Endothelial cell of umbilical vein (primary cell): ENCODE data around the gene CRYBG3. TPM values are rescaled to one million over a fixed set of nuclear protein-coding genes. Genes with fewer than 3 reads are reported as not detected.

Experiments
- BruUV-seq: library from RNA; stranded (reverse); fragments of 400-500 nt; replicated peaks from 2 replicates; lab custom pipeline; 2021; lab: Mats Ljungman, UMichigan
- CTCF ChIA-PET: fragments of 300-600, 350-600 bp; sonication (Branson Sonifier 250); formaldehyde crosslinking; loops from one replicate; lab custom pipeline; 2021; ENCODE audit warnings: antibody characterized with exemption, inconsistent platforms; lab: Charles Lee
- POLR2A ChIA-PET: fragments of 300-600, 350-600 bp; sonication (Branson Sonifier 250); formaldehyde crosslinking; loops from one replicate; lab custom pipeline; 2021; ENCODE audit warnings: antibody characterized with exemption, inconsistent platforms; lab: Charles Lee
- DNase-seq: peaks from one replicate; pipeline ENCODE4 v3.0.0-alpha.2; 2011; ENCODE audit warnings: low read depth, low spot score
- FAIRE-seq: peaks from 2 replicates; lab custom pipeline; 2011; peaks lifted over from hg19 to GRCh38; lab: Jason Lieb, UNC
- H2AFZ ChIP-seq: 2 replicates; pipeline ENCODE4 v1.6.0; 2012; ENCODE audit warnings: low read depth, low read length, control low read depth, inconsistent platforms
- H3K27ac ChIP-seq: 2 replicates; pipeline ENCODE4 v1.5.1; 2011; ENCODE audit warnings: low read depth, mild to moderate bottlenecking, control low read depth, low read length, moderate library complexity; ENCODE audit not compliant: insufficient read depth
- H3K27me3 ChIP-seq, 2 experiments: 2 replicates each; pipeline versions ENCODE4 v1.6.0 to v1.6.1; 2011; ENCODE audit warnings: low read length in 2 of 2, mixed read lengths in 1 of 2; ENCODE audit not compliant: control insufficient read depth in 2 of 2, insufficient read depth in 2 of 2
- H3K36me3 ChIP-seq, 2 experiments: 2 replicates in 1 of 2; 3 replicates in 1 of 2; pipeline ENCODE4 v1.5.1; 2011; ENCODE audit warnings: low read length in 2 of 2, mild to moderate bottlenecking in 1 of 2, moderate library complexity in 1 of 2; ENCODE audit not compliant: control insufficient read depth in 2 of 2, insufficient read depth in 2 of 2; ENCODE audit errors: extremely low read depth in 1 of 2
- H3K4me1 ChIP-seq: 3 replicates; pipeline ENCODE4 v1.5.1; 2011; ENCODE audit warnings: mild to moderate bottlenecking, low read length; ENCODE audit not compliant: control insufficient read depth, insufficient read depth; ENCODE audit errors: extremely low read depth
- H3K4me2 ChIP-seq: 2 replicates; pipeline ENCODE4 v1.6.1; 2011; ENCODE audit warnings: low read length, control low read depth, mixed read lengths; ENCODE audit not compliant: insufficient read depth
- H3K4me3 ChIP-seq, 3 experiments: fragments of 200-600 bp in 1 of 3; sonication (generic), shearing (Covaris generic) in 1 of 3; replicated peaks in 1 of 3; 2 replicates each; pipeline ENCODE4 v1.5.1; 2011 to 2016; ENCODE audit warnings: control low read depth in 3 of 3, low read length in 3 of 3, mild to moderate bottlenecking in 2 of 3, inconsistent platforms in 1 of 3, low read depth in 1 of 3, moderate library complexity in 1 of 3; ENCODE audit not compliant: insufficient read depth in 1 of 3
- H3K79me2 ChIP-seq: 2 replicates; pipeline ENCODE4 v1.6.0; 2012; ENCODE audit warnings: low read length, inconsistent platforms; ENCODE audit not compliant: control insufficient read depth, insufficient read depth
- H3K9ac ChIP-seq: replicated peaks from 2 replicates; pipeline ENCODE3; 2011; ENCODE audit warnings: low read length, control low read depth; ENCODE audit not compliant: insufficient read depth; ENCODE audit errors: extremely low read depth
- H3K9me1 ChIP-seq: replicated peaks from 3 replicates; pipeline ENCODE4 v1.6.0; 2011; ENCODE audit warnings: mild to moderate bottlenecking, low read length; ENCODE audit not compliant: control insufficient read depth, insufficient read depth; ENCODE audit errors: extremely low read depth
- H3K9me3 ChIP-seq: replicated peaks from 2 replicates; pipeline ENCODE4 v1.5.1; 2012; ENCODE audit warnings: low read length, inconsistent platforms; ENCODE audit not compliant: control insufficient read depth, insufficient read depth
- H4K20me1 ChIP-seq: replicated peaks from 2 replicates; pipeline ENCODE3; 2011; ENCODE audit warnings: mild to moderate bottlenecking, low read length; ENCODE audit not compliant: control insufficient read depth, insufficient read depth; ENCODE audit errors: extremely low read depth
- EZH2 ChIP-seq: IDR thresholded peaks from 2 replicates; pipeline ENCODE4 v1.6.1; 2012; ENCODE audit warnings: borderline replicate concordance, low read depth, mild to moderate bottlenecking, moderate library complexity, low read length, inconsistent platforms; ENCODE audit not compliant: severe bottlenecking
- JUN ChIP-seq: IDR thresholded peaks from 2 replicates; pipeline ENCODE4 v1.6.1; 2011; ENCODE audit warnings: borderline replicate concordance, low read depth; ENCODE audit not compliant: insufficient read length, insufficient read depth
- MAX ChIP-seq: IDR thresholded peaks from 2 replicates; pipeline ENCODE4 v1.6.1; 2011; ENCODE audit not compliant: insufficient read depth, insufficient read length
- POLR2A ChIP-seq: IDR thresholded peaks from 2 replicates; pipeline ENCODE4 v1.6.1; 2012; ENCODE audit warnings: low read depth, mild to moderate bottlenecking, control low read depth, low read length
- POLR2AphosphoS5 ChIP-seq: IDR thresholded peaks from 2 replicates; pipeline ENCODE4 v1.6.1; 2012; ENCODE audit warnings: low read depth, mild to moderate bottlenecking, control low read depth, low read length, moderate library complexity; ENCODE audit not compliant: insufficient read depth
- dilution Hi-C: fragments of 300-500 bp; cut with MboI; formaldehyde crosslinking; loops from one replicate; pipeline ENCODE4 v1.15.0; 2019; ENCODE audit warnings: low sequenced_read_pairs; ENCODE audit not compliant: extremely low pct_ligation_motif_present
- intact Hi-C: fragments of 100-400 bp; cut with micrococcal nuclease; formaldehyde crosslinking; loops from one replicate; pipeline ENCODE4 v1.10.0; 2022
- polyA plus RNA-seq, 4 experiments: library from polyadenylated mRNA; depleted of rRNA in 3 of 4; stranded (reverse) in 3 of 4; unstranded in 1 of 4; fragments of >200 nt; gene quantifications; 2 replicates each; pipeline versions ENCODE4 v1.2.1 to v1.2.3, GENCODE V29; 2011 to 2012; ENCODE audit warnings: missing spikeins in 1 of 4
- total RNA-seq: library from RNA; stranded (reverse); gene quantifications from 2 replicates; pipeline ENCODE4 v1.2.3, GENCODE V29; 2021

Gene CRYBG3
- total and polyA plus RNA-seq, 2 donors (not counting 3 experiments of a cell fraction or from before 2014, with no cell fraction given): 2.8 to 15.0 TPM

GRCh38 chr3:97990624-97991292, 168.9 kb downstream of the CRYBG3 start:
- Histone ChIP-seq H3K27me3 (peaks cover 2 to 12% of the 10 kb centered on the region in 2 experiments), H3K4me1 (no peaks in the 10 kb centered on the region), H3K4me2 (no peak overlapping the region), H3K9ac (no peak overlapping the region), H3K9me3 (no peaks in the 10 kb centered on the region), H3K4me3 (no peak overlapping the region), H3K27ac (no peak overlapping the region), H2AFZ (no peak overlapping the region), H3K36me3 (no peaks in the 10 kb centered on the region), H4K20me1 (no peaks in the 10 kb centered on the region), H3K79me2 (no peaks in the 10 kb centered on the region), H3K9me1 (no peaks in the 10 kb centered on the region)
- POLR2A ChIA-PET: interaction anchor here (0.6 kb wide), 1 partner anchor 271 kb away, joined by 3 read pairs; no protein-coding TSS in a partner anchor
- dilution Hi-C loops (no loop called here), intact Hi-C loops (no loop called here)
- BruUV-seq: no TSS peak
- TF ChIP-seq POLR2AphosphoS5: no peak
- TF ChIP-seq MAX: no peak
- TF ChIP-seq EZH2: no peak
- TF ChIP-seq JUN: no peak
- FAIRE-seq (no peak), DNase-seq (no peak)
- CTCF ChIA-PET: no interaction called here

- H3K27me3 ChIP-seq: peaks cover 2 to 12% of the 10 kb centered on the region in 2 experiments
- H3K9ac ChIP-seq: no peak overlapping the region
- H4K20me1 ChIP-seq: no peaks in the 10 kb centered on the region
- no TSS peak for BruUV-seq
- no peak overlapping the region for H3K4me3 ChIP-seq
- no peaks in the 10 kb centered on the region for H3K4me1 ChIP-seq
- H3K4me2 ChIP-seq: no peak overlapping the region
- intact Hi-C loops: no loop called here
- no peak overlapping the region for H3K27ac ChIP-seq
- no peak for DNase-seq
- dilution Hi-C loops: no loop called here
- no peaks in the 10 kb centered on the region for H3K9me1 ChIP-seq
- no peak for FAIRE-seq
- H3K36me3 ChIP-seq: no peaks in the 10 kb centered on the region
- CTCF ChIA-PET: no interaction called here
- H3K9me3 ChIP-seq: no peaks in the 10 kb centered on the region
- H2AFZ ChIP-seq: no peak overlapping the region
- POLR2A ChIA-PET: no interaction called here
- no peak for TF ChIP-seq POLR2A
- H3K79me2 ChIP-seq: no peaks in the 10 kb centered on the region
Observed at GRCh38 chr3:97991293-97991682, 169.5 kb downstream of the CRYBG3 start.
